Sigmoid colon (tissue), 7 donors: Measurements from ENCODE around the gene KRT3. TPM values are rescaled to one million over a fixed set of nuclear protein-coding genes. Genes with fewer than 3 reads are reported as not detected.

Experiments
- DNase-seq: peaks from one replicate; pipeline ENCODE4 v3.0.0-alpha.2; 2019
- H3K27ac ChIP-seq, 4 donors: fragments of 200-600 bp; sonication (generic); one replicate each; pipeline ENCODE4 v1.5.1; 2016 to 2019; ENCODE audit warnings: mild to moderate bottlenecking in 1 of 4
- H3K27me3 ChIP-seq, 3 donors: fragments of 200-600 bp; sonication (generic); one replicate each; pipeline ENCODE4 v1.5.1; 2019; ENCODE audit warnings: mild to moderate bottlenecking in 1 of 3
- H3K36me3 ChIP-seq, 4 donors: fragments of 200-600 bp; sonication (generic); one replicate each; pipeline ENCODE4 v1.5.1; 2016 to 2019
- H3K4me1 ChIP-seq, 4 donors: fragments of 200-600 bp; sonication (generic); one replicate each; pipeline ENCODE4 v1.5.1; 2017 to 2019
- H3K4me3 ChIP-seq, 4 donors: fragments of 200-600 bp; sonication (generic); one replicate each; pipeline ENCODE4 v1.5.1; 2017 to 2019; ENCODE audit warnings: mild to moderate bottlenecking in 2 of 4, moderate library complexity in 1 of 4
- H3K9me3 ChIP-seq, 4 donors: fragments of 200-600 bp in 3 of 4; sonication (generic) in 3 of 4; one replicate each; pipeline versions ENCODE4 v1.5.1 to v1.6.1; 2013 to 2019
- CTCF ChIP-seq, 4 experiments: fragments of 450-650 bp in 3 of 4; fragments of 200-600 bp in 1 of 4; IDR thresholded peaks; one replicate each; pipeline ENCODE4 v1.5.1; 2016 to 2019; ENCODE audit warnings: antibody characterized with exemption in 4 of 4, mild to moderate bottlenecking in 3 of 4, moderate library complexity in 2 of 4
- EP300 ChIP-seq, 4 donors: sonication (generic); formaldehyde crosslinking; IDR thresholded peaks; one replicate each; pipeline ENCODE4 v1.6.1; 2017; ENCODE audit warnings: antibody characterized with exemption in 4 of 4
- POLR2A ChIP-seq, 2 donors: fragments of 450-650 bp; IDR thresholded peaks; one replicate each; pipeline ENCODE4 v1.6.1; 2016; ENCODE audit warnings: antibody characterized with exemption in 2 of 2, mild to moderate bottlenecking in 2 of 2, moderate library complexity in 2 of 2
- POLR2AphosphoS5 ChIP-seq, 4 donors: sonication (generic); formaldehyde crosslinking; IDR thresholded peaks; one replicate each; pipeline ENCODE4 v1.6.1; 2017; ENCODE audit warnings: antibody characterized with exemption in 4 of 4
- WGBS, 2 donors: extraction: QIAGEN DNeasy Blood & Tissue Kit; methylation state at CpG; one replicate each; pipeline ENCODE4 v1.1.7; 2013; 5-methylcytosine and 5-hydroxymethylcytosine counted together
- intact Hi-C: fragments of 100-400 bp; cut with DNase I; formaldehyde crosslinking; loops from one replicate; pipeline ENCODE4 v1.15.1; 2023
- polyA plus RNA-seq, 3 donors: library from polyadenylated mRNA; stranded (reverse); fragments of 200-250 nt; gene quantifications; one replicate each; pipeline ENCODE4 v1.2.3, GENCODE V29; 2013
- total RNA-seq, 4 donors: library from RNA; depleted of rRNA; stranded (reverse); fragments of >200 nt; gene quantifications; one replicate each; pipeline ENCODE4 v1.1.0, GENCODE V29; 2016
- donor health status: healthy with polysubstance abuse.
- donor health status: Bipolar disorder and iron deficiency.
- donor health status: healthy.

KRT3 gene
- total and polyA plus RNA-seq, 7 donors, result not detected

- no peaks in the 10 kb centered on the region for H3K9me3 ChIP-seq
- no peaks in the 10 kb centered on the region for H3K27me3 ChIP-seq
- no peak for TF ChIP-seq POLR2AphosphoS5 (IDR thresholded peaks at IDR 0.05)
- no peak for TF ChIP-seq EP300 (IDR thresholded peaks at IDR 0.05)
- TF ChIP-seq POLR2A (IDR thresholded peaks at IDR 0.05), result no peak
- no peak for TF ChIP-seq CTCF (IDR thresholded peaks at IDR 0.05)
- WGBS, 2 donors, result 78% methylated on average over 6 of the region's 6 CpGs
- H3K4me3 ChIP-seq, result no peak overlapping the region
- no peaks in the 10 kb centered on the region for H3K4me1 ChIP-seq
- intact Hi-C loops, result no loop called here
- DNase-seq, result no peak
- H3K36me3 ChIP-seq, result no peaks in the 10 kb centered on the region
- no peak overlapping the region for H3K27ac ChIP-seq
Observed at GRCh38 chr12:52771088-52771487, 24.8 kb downstream of the KRT3 start.

GRCh38 chr12:52769946-52770345, 26.0 kb downstream of the KRT3 start:
- Histone ChIP-seq H3K4me3 (no peak overlapping the region), H3K27me3 (no peaks in the 10 kb centered on the region), H3K9me3 (no peaks in the 10 kb centered on the region), H3K4me1 (no peaks in the 10 kb centered on the region), H3K27ac (no peak overlapping the region), H3K36me3 (no peaks in the 10 kb centered on the region)
- TF ChIP-seq CTCF (IDR thresholded peaks at IDR 0.05), result no peak
- TF ChIP-seq POLR2A (IDR thresholded peaks at IDR 0.05), result no peak
- TF ChIP-seq EP300 (IDR thresholded peaks at IDR 0.05), result no peak
- TF ChIP-seq POLR2AphosphoS5 (IDR thresholded peaks at IDR 0.05), result no peak
- no peak for DNase-seq
- intact Hi-C loops, result no loop called here

- WGBS, 2 donors, result 58 to 63% methylated on average over 3 of the region's 3 CpGs
- no peaks in the 10 kb centered on the region for H3K9me3 ChIP-seq
- H3K4me3 ChIP-seq, result no peak overlapping the region
- H3K27ac ChIP-seq, result no peak overlapping the region
- DNase-seq, result no peak
- no peaks in the 10 kb centered on the region for H3K36me3 ChIP-seq
- H3K4me1 ChIP-seq, result no peaks in the 10 kb centered on the region
- H3K27me3 ChIP-seq, result no peaks in the 10 kb centered on the region
- intact Hi-C loops, result no loop called here
- no peak for TF ChIP-seq CTCF (IDR thresholded peaks at IDR 0.05)
- TF ChIP-seq POLR2AphosphoS5 (IDR thresholded peaks at IDR 0.05), result no peak
- no peak for TF ChIP-seq EP300 (IDR thresholded peaks at IDR 0.05)
- no peak for TF ChIP-seq POLR2A (IDR thresholded peaks at IDR 0.05)
Observed at GRCh38 chr12:52769354-52769753, 26.6 kb downstream of the KRT3 start.

GRCh38 chr12:52768479-52769200, 27.3 kb downstream of the KRT3 start:
- no peak for DNase-seq
- H3K9me3 ChIP-seq, result no peaks in the 10 kb centered on the region
- no peak overlapping the region for H3K4me3 ChIP-seq
- intact Hi-C loops, result no loop called here
- no peaks in the 10 kb centered on the region for H3K36me3 ChIP-seq
- H3K27me3 ChIP-seq, result no peaks in the 10 kb centered on the region
- H3K27ac ChIP-seq, result no peak overlapping the region
- H3K4me1 ChIP-seq, result no peaks in the 10 kb centered on the region
- TF ChIP-seq POLR2AphosphoS5 (IDR thresholded peaks at IDR 0.05), result no peak
- no peak for TF ChIP-seq CTCF (IDR thresholded peaks at IDR 0.05)
- no peak for TF ChIP-seq EP300 (IDR thresholded peaks at IDR 0.05)
- TF ChIP-seq POLR2A (IDR thresholded peaks at IDR 0.05), result no peak
- WGBS, 2 donors, result 79 to 85% methylated on average over 10 of the region's 10 CpGs

GRCh38 chr12:52767427-52767826, 28.5 kb downstream of the KRT3 start:
- no peaks in the 10 kb centered on the region for H3K27me3 ChIP-seq
- WGBS, 2 donors, result 37 to 39% methylated on average over 3 of the region's 3 CpGs
- no peak for DNase-seq
- intact Hi-C loops, result no loop called here
- H3K27ac ChIP-seq, result no peak overlapping the region
- TF ChIP-seq POLR2AphosphoS5 (IDR thresholded peaks at IDR 0.05) (no peak), CTCF (IDR thresholded peaks at IDR 0.05) (no peak), EP300 (IDR thresholded peaks at IDR 0.05) (no peak), POLR2A (IDR thresholded peaks at IDR 0.05) (no peak)
- no peaks in the 10 kb centered on the region for H3K36me3 ChIP-seq
- H3K4me1 ChIP-seq, result no peaks in the 10 kb centered on the region
- H3K9me3 ChIP-seq, result no peaks in the 10 kb centered on the region
- H3K4me3 ChIP-seq, result no peak overlapping the region
